SU-DHL-6 (cell line): ENCODE results near the gene VSTM2L.

Source experiments
- H2AFZ ChIP-seq: fragments of 200-600 bp; sonication (generic); 2 replicates; pipeline ENCODE4 v1.6.1; 2014; ENCODE audit warnings: low read depth, mild to moderate bottlenecking, moderate library complexity, mixed read lengths, antibody characterized with exemption, low read length; ENCODE audit not compliant: severe bottlenecking
- H3F3A ChIP-seq: fragments of 200-600 bp; shearing (Covaris generic); 2 replicates; pipeline ENCODE4 v1.6.0; 2016; ENCODE audit warnings: antibody characterized with exemption, mild to moderate bottlenecking; ENCODE audit not compliant: insufficient read depth
- H3K27ac ChIP-seq: fragments of 200-600 bp; sonication (generic); 2 replicates; pipeline ENCODE4 v1.5.1; 2016; ENCODE audit warnings: low read depth, mild to moderate bottlenecking, low read length, moderate library complexity, mixed read lengths
- H3K27me3 ChIP-seq: fragments of 200-600 bp; sonication (generic), shearing (Covaris generic); 2 replicates; pipeline ENCODE4 v1.6.0; 2014; ENCODE audit warnings: mild to moderate bottlenecking, low read length
- H3K36me3 ChIP-seq: fragments of 200-600 bp; sonication (generic); 2 replicates; pipeline ENCODE4 v1.6.1; 2014; ENCODE audit warnings: mild to moderate bottlenecking, low read length, mixed read lengths
- H3K4me2 ChIP-seq: fragments of 300-600, 200-600 bp; shearing (Covaris generic), sonication (generic); 2 replicates; pipeline ENCODE4 v1.6.0; 2014; ENCODE audit warnings: low read length, low read depth, mild to moderate bottlenecking; ENCODE audit not compliant: poor library complexity, severe bottlenecking
- H3K4me3 ChIP-seq: fragments of 200-600 bp; sonication (generic); 2 replicates; pipeline ENCODE4 v1.5.1; 2014; ENCODE audit warnings: antibody characterized with exemption, low read length, mild to moderate bottlenecking, mixed read lengths; ENCODE audit not compliant: insufficient read depth, poor library complexity, severe bottlenecking
- H3K79me2 ChIP-seq: fragments of 200-600 bp; sonication (generic); 2 replicates; pipeline ENCODE4 v1.6.1; 2014; ENCODE audit warnings: mild to moderate bottlenecking, low read length, moderate library complexity; ENCODE audit not compliant: insufficient read depth
- H3K9ac ChIP-seq: fragments of 200-600 bp; sonication (generic); 2 replicates; pipeline ENCODE4 v1.7.0; 2014; ENCODE audit warnings: mild to moderate bottlenecking, low read length
- H3K9me2 ChIP-seq: fragments of 200-600 bp; sonication (generic); replicated peaks from 2 replicates; pipeline ENCODE4 v1.6.1; 2014; ENCODE audit warnings: low read length; ENCODE audit not compliant: insufficient read depth
- H3K9me3 ChIP-seq: fragments of 200-600 bp; sonication (generic); 2 replicates; pipeline ENCODE4 v1.6.1; 2014; ENCODE audit warnings: low read length, mixed read lengths; ENCODE audit not compliant: insufficient read depth
- H4K20me1 ChIP-seq: fragments of 200-600 bp; sonication (generic); 2 replicates; pipeline ENCODE4 v1.6.1; 2014; ENCODE audit warnings: low read depth, mild to moderate bottlenecking, antibody characterized with exemption, low read length, moderate library complexity, mixed read lengths
- CTCF ChIP-seq: fragments of 200-600 bp; sonication (generic); IDR thresholded peaks from one replicate; pipeline ENCODE4 v1.5.1; 2017; ENCODE audit warnings: antibody characterized with exemption, mild to moderate bottlenecking, low read length, moderate library complexity; ENCODE audit not compliant: insufficient read depth, poor library complexity, severe bottlenecking
- EZH2phosphoT487 ChIP-seq: fragments of 200-600 bp; sonication (generic), shearing (Covaris generic); conservative IDR thresholded peaks from 2 replicates; pipeline ENCODE4 v1.6.1; 2018; ENCODE audit warnings: mild to moderate bottlenecking, antibody characterized with exemption, low read length, moderate library complexity, mixed read lengths

Gene VSTM2L

GRCh38 chr20:37911261-37911660 is 8.3 kb downstream of the VSTM2L start:
- no peaks in the 10 kb centered on the region for H3K27me3 ChIP-seq
- no peak for TF ChIP-seq EZH2phosphoT487
- TF ChIP-seq CTCF: no peak
- no peaks in the 10 kb centered on the region for H3F3A ChIP-seq
- H3K79me2 ChIP-seq: no peaks in the 10 kb centered on the region
- no peak overlapping the region for H3K27ac ChIP-seq
- H3K9me3 ChIP-seq: no peaks in the 10 kb centered on the region
- no peaks in the 10 kb centered on the region for H4K20me1 ChIP-seq
- no peaks in the 10 kb centered on the region for H3K9me2 ChIP-seq
- H3K4me2 ChIP-seq: no peak overlapping the region
- no peak overlapping the region for H2AFZ ChIP-seq
- H3K36me3 ChIP-seq: no peaks in the 10 kb centered on the region
- H3K4me3 ChIP-seq: no peak overlapping the region
- no peak overlapping the region for H3K9ac ChIP-seq

DNA sequence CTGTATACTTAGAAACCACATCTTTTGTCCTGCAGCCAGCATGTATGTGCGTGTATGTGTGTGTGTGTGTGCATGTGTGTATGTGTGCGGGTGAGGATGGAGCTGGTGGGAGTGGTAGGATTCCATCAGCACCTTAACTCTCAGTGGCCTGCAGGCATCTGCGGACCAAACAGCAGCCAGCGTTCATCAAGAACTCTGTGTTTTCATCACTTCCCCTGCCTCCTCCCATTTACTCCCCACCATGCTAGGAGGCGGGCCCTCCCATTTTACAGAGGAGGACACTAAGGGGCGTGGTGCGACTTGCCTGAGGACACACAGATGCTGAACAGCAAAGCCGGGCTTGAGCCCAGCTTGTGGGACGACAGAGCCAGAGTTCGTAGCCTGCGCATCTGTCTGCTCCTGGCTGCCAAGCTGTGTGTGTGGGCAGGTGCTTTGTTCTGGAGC is 8.9 kb downstream of the VSTM2L start:
- H3K9me2 ChIP-seq: no peaks in the 10 kb centered on the region
- no peaks in the 10 kb centered on the region for H3K36me3 ChIP-seq
- H3F3A ChIP-seq: no peaks in the 10 kb centered on the region
- no peaks in the 10 kb centered on the region for H4K20me1 ChIP-seq
- H3K9me3 ChIP-seq: no peaks in the 10 kb centered on the region
- no peak overlapping the region for H3K4me2 ChIP-seq
- no peak overlapping the region for H3K27ac ChIP-seq
- H3K79me2 ChIP-seq: no peaks in the 10 kb centered on the region
- no peaks in the 10 kb centered on the region for H3K27me3 ChIP-seq
- no peak overlapping the region for H2AFZ ChIP-seq
- H3K9ac ChIP-seq: no peak overlapping the region
- no peak for TF ChIP-seq EZH2phosphoT487
- TF ChIP-seq CTCF: no peak
- H3K4me3 ChIP-seq: no peak overlapping the region

DNA sequence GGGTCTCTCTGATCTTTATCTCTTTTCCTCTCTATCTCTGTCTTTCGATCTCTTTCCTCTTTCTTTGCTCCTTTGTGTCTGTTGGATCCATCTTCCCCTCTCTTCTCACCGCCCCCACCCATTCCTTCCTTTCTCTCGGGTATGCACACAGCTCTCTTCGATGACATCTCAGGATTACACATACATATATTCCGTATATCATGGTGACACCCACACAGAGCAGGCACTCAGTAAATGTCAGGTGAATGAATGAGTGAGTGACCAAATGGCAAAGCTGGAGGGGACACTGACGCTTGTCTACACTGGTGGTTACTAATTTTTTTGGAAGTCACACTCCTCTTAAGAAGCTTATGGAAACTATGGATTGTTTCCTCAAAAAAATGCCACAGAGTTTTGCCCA is 9.9 kb downstream of the VSTM2L start:
- no peaks in the 10 kb centered on the region for H4K20me1 ChIP-seq
- no peaks in the 10 kb centered on the region for H3K9me3 ChIP-seq
- no peak overlapping the region for H3K4me3 ChIP-seq
- H3K36me3 ChIP-seq: no peaks in the 10 kb centered on the region
- no peaks in the 10 kb centered on the region for H3K79me2 ChIP-seq
- no peak overlapping the region for H3K4me2 ChIP-seq
- no peak overlapping the region for H2AFZ ChIP-seq
- TF ChIP-seq EZH2phosphoT487 (no peak), CTCF (no peak)
- no peaks in the 10 kb centered on the region for H3K27me3 ChIP-seq
- H3F3A ChIP-seq: no peaks in the 10 kb centered on the region
- H3K27ac ChIP-seq: no peak overlapping the region
- H3K9me2 ChIP-seq: no peaks in the 10 kb centered on the region
- H3K9ac ChIP-seq: no peak overlapping the region
